Activated T-cell treated with anti-CD3 and anti-CD28 coated beads, Interleukin-2, amount 50 U/mL, for 1 hour (primary cell): ENCODE data around the gene CEACAM21.

Experiments
- DNase-seq: peaks from one replicate; pipeline ENCODE4 v3.0.0-alpha.2; 2020

The CEACAM21 gene

DNA sequence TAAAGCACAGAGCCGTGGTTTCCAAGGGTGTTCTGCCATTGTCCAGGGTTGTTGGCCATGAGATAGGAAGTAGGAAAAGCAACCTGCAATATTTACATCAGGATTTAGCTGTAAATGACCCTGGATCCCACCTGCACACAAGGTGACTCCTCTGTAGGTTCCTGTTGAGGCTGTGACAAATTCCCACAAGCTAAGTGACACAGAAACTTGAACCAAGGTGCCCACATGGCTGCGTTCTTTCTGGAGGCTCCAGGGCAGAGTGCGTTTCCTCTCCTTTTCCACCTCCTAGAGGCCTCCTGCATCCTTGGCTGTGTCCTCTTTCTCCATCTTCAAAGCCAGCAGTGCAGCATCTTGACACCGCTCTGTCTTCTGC, 11.9 kb downstream of the CEACAM21 start:
- no peak for DNase-seq

DNA sequence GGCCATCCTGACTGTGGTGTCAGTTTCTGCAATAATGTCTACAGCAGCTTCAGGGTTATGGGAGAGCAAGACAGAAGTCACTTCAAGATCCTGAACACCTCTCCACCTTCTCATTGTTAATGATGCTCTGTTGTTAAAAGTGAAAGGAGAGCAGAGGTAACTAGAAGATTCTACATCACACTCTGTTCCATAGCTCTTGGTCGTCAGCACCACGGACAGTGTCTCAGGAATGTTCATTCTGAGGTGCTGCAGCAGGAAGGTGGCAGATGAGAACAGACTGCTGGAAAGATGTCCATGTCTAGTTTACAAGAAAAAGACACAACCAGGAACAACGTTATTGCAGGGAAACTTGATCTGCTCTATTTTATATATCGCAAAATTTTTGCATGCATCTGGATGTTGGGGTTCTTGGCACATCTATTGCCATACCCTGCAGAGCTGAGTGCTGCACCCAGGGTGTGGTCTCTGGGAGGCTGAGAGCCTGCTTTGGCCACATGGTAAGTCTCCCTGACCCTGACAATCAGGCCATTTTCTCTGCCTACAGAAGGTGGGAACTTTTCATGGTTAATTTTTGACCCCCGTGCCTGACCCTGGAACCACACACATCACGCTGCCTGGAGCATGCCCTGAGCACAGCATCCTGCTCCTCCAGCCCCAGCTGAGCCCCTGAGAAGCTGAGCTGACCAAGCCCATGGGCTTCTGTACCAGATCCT, 12.7 kb downstream of the CEACAM21 start:
- DNase-seq, result no peak

DNA sequence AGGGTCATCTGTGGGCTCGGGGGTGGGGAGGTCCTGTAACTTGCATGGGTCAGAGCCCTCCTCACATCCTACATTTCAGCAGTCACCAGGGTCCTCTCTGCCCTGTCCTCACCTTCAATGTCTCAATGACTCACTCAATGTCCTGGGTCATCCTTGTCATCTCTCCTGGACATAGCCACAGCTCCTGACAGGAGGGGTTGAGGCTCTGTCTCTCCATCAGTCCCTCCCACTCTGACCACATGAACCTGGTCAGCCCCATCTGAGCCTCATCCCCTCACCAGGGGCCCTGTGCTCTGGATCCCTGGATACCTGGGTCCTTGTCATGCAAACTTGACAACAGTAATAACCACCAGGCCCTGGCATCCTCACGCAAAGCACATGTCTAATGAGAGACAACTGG, 13.4 kb downstream of the CEACAM21 start:
- DNase-seq, result no peak

DNA sequence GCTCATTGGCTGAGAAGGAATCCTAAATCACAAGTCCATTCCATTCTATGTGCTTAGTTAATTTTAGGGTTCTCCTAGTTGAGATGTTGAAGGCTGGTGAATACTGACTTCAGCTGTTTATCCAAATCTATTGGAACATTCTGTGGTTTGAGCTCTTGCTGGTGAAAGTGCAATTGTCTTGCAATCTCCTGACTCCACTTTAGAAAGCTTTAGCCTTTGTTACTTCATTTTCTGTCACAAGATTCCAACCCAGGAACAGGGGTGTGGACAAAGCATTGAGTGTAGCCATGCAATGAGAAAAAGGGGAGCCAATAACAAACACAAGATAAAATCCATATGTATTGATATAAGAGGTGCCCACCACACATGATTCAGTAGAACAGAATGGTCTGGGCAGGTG, 15.0 kb downstream of the CEACAM21 start:
- DNase-seq, result no peak

DNA sequence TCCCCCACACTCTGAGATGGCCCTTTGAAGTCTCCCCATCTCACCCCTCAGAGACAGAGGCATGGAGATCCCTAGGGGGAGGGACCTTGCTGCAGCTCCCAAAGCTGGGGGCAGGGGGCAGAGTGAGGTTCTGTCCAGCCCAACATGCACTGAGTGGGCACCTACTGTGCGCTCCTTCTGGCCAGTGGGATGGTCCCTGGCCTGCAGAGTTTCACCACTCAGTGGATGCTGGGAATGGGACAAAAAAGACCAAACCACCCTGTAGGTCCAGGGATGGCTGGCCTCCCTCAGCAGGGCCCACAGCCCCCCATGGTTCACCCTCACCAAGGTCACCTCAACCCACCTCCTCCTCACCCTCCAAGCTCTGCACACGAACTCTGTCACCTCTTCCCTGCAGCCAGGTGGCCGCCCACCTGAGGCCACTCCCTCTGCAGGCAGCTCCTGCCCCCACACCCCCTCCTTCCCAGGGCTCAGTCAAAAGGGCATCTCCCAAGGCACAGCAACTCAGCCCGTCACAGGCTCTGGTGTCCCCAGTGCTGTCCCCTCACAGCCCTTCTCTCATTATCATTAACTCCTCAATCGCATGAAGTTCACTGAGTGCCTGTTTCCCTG, 16.1 kb downstream of the CEACAM21 start:
- no peak for DNase-seq

DNA sequence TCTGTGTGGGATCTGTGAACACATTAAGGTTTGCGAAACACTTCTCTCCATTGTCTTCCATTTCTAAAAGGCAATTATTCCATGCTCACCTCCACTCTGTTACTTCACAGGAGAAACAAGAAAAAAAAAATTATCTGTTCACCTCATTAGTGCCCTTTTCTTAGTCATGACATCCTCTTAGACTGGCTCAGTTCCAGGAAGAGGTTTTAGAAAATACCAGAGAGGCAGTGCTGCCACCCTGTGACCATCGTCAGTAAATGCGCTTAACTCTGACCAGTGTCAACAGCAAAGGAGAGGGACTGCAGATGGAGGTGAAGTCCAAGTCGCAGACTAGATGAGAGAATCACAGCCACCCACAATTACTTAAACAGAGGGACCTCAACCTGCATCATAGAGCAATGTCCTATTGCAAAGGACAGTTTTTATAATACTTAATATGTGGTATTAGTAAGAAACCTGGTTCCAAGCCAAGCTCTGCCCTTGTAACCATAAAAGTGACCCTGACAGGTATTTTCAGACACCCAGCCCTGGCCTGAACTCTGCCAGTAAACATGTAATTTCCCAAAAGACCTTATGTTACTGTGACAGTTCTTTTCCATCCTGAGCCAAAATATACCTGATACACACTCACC, 19.4 kb downstream of the CEACAM21 start:
- DNase-seq, result peak; percentile 65

DNA sequence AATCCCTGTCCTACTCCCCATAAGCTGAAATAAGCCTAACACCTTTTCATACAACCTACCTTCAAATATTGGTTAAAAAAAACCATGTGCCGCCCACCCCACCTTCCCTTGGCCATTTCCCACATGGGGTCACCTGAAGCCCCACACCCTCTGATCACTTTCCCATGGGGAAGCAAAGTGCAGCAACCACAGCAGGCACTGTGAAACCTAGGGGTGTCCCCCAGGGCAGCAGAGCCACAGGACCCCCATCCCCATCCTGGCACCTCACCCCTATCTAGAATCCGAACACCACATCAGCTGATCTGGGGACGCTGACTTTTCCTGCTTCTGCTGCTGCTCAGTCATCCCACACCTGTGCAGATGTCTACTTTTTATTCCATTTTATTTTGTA, 19.9 kb downstream of the CEACAM21 start:
- DNase-seq, result no peak

DNA sequence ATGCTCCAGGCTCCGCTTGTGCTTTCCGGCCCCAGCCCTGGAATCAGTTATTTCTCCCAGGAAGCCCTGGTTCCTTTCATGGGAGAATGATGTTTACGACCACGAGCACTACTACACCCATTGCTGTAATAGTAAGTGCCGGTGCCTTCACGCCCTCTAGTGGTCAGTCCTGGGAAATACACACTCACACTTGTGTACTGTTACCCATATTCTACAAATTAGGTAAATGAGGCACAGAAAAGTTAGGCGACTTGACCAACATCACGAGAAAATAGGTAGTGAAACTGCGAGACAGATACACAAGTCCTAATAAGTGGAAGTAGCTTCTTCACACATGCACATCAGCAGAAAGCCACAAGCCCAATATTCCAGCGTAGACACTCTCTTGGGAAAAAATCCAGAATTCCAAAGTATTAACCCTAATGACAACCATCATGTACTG, 21.7 kb downstream of the CEACAM21 start:
- DNase-seq, result peak; percentile 59

DNA sequence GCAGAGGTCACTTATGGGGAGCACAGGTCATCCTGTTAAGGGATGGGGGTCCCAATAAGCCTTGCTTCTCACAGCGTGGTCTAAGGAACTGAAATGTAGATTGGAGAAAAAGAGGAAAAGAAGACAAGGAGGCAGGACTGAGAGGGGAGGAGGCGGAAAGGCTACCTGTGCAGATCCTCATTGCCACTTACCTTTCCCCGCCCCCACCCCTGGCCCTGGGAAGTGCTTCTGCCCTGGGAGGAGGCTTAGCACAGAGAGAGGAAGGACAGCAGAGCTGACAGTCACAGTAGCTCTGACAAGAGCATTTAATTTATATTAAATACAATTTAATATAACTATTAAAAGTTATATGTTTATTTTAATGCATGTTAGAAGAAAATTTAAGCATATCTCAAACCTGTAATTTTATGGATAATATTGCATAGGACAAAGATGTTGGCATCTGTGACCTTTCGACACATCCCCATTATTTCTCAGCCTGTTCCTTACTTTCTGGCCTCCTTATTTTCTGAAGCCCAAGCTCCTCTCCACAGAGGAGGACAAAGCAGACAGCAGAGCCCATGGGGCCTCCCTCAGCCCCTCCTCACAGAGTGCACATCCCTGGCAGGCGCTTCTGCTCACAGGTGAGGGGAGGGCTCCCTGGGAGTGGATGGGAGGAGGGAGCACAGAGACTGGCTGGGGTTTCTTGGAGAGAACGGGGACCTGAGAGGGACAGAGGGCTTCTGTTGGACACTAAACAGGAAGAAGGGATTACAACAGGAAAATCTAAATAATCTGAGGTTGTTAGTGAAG, 23.4 kb downstream of the CEACAM21 start:
- DNase-seq, result no peak

DNA sequence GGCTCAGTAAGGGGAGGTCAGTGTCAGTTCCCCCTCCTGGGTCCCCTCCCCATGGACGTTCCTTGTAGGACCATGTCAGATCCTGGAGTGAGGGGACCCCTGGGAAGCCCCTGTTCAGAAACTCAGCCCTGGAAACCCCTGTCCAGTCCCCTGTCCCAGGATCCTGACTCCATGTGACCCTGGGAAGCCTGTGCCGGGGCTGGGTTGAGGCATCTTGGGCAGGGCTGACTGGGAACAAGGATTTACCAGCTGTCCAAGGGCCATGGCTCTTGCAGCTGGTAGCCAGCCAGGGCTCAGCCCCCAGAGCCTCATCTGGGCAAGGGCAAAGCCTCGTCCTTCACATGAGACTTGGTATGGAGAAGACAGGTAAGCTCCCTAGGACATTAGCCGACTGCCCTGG, 25.8 kb downstream of the CEACAM21 start:
- DNase-seq, result no peak

DNA sequence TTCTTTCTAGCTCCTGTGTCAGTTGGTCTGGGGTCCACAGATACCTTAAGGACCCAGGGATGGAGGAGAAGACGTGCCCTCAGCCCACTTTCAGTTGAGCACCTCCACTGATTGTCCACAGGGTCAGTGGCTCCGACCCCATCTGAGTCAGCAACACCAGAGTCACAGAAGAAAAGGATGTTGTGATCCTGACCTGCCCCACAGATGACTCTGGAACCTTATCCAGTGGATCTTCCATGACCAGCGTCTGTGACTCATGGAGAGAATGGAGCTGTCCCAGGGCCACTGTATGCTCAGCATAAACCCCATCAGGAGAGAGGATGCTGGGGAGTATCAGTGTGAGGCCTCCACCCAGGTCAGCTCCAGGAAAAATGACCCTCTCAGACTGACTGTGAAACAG, 28.9 kb downstream of the CEACAM21 start:
- no peak for DNase-seq

DNA sequence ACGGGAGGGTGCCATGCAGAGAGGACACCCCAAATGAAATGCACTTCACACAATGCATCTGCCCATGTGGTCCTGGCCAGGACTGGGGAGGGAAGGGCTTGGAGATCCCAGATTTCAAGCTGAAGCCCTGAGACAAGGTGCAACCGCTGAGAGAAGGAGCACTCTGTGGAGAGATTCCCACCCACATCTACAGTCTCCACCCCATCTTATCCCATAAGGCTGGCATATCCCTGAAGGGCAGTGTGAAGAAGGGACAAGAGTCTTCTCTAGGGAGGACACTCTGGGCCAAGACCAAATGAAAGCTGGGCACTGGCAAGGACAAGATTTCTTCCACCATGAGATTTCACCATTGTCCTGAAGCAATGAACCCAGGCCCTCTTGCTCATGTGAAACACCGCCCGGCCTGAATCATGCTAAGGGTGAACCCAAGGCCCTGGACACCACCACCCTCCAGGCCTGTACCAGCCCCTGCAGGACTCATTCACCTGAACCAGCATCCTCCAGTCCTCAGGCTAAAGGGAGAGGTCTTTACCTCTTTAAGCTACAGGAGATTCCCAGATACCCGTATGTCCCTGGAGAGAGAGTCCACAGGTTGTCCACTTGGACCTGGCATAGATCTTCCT, 30.4 kb downstream of the CEACAM21 start:
- no peak for DNase-seq

DNA sequence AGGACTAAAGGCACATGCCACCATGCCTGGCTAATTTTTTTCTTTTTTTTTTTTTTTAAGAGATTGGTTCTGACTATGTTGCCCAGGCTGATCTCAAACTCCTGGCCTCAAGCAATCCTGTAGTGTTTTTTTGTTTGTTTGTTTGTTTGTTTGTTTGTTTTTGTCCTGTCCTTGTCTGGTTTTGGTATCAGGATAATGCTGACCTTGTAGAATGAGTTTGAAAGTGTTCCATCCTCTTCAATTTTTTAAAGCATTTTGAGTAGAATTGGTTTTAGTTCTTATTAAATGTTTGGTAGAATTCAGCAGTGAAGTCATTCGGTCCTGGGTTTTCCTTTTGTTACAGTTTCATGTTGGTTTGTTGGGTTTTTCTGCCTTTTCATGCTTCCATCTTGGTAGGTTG, 31.7 kb downstream of the CEACAM21 start:
- DNase-seq, result no peak

DNA sequence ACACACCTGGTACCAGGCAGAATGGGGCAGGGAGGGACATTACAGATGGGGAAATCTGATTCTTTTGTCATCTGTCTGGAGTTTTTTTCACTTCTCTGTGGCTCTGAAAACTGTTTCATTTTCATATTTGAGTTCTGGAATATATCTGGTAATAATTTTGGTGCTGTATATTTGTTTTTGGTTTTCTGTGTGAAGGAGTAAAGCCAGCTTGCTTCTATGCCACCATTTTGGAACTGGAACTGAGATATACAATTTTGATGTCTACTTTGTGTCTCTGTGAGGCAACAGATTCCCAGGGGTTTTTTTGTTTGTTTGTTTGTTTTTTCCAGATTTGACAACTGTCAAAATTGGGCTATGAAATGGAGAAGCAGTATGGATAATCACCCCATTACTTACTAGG, 34.8 kb downstream of the CEACAM21 start:
- no peak for DNase-seq

DNA sequence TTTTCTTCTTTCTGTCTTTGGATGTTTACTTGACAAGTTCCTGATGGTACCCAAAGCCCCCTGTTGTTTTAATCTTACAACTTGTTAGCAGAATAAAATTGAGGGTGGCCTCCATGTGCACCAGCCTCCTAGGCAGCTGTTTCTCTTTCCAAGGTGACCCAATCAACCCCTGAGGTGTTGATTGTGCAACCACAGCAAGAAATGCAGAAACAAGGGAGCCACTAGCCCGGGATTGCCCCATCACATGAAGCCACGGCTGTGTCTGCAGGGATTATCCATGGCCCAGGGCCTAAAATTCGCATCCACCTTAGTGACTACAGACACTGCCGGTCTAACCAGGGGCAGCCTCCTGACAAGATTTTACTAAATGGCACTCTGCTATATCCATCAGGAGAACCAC, 36.5 kb downstream of the CEACAM21 start:
- no peak for DNase-seq

DNA sequence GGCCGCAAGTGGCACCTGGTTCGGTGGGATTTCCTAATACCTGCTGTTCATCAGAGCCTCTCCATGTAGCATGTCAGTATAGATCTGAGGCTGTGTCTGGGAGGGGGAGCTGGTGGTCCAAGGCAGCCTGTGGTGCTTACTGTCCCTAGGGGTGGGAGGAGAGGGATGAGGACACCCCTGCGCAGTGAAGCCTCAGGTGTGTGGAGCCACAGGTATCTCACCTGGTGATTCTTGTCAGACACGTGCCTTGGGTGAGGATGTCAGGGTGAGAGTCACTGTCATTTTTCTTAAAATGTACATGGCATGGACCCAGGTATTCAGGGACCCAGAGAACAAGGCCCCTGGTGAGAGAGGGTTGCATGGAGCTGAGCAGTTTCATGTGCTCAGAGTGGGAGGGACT, 39.2 kb downstream of the CEACAM21 start:
- DNase-seq, result no peak

DNA sequence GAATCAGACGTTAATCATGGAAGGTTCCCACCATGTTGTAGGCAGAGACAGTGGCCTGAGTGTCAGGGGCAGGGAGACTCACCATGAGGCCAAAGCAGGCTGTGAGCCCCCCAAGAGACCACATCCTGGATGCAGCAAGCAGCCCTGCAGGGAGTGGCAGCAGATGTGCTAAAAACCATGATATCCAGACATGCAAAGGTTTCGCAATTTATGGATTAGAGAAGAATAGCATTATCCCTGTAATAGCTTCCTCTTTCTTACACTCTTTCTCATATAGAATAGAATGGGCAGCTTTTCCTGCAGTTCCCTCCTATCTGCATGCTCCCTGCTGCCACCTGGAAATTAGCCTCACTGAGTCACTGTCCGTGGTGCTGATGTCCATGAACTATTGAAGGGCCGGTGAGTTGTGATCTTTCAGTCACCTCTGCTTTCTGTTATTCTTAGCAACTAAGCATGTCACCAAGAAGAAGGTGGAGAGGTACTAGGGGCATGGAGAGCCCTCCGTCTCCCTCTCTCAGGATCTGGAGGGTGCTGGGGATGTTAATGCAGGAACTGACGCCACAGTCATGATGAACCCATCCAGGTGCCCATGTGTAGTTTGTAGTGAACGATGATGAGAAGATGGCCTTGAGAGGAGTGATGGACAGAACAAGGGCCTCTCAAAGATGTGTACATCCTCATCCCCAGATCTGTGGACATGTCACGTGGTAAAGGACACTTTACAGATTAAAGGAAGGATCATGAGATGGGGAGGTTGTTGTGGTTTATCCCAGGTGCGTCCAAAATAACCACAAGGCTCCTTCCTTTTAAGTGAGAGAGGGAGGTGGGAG, 41.0 kb downstream of the CEACAM21 start:
- DNase-seq, result no peak

DNA sequence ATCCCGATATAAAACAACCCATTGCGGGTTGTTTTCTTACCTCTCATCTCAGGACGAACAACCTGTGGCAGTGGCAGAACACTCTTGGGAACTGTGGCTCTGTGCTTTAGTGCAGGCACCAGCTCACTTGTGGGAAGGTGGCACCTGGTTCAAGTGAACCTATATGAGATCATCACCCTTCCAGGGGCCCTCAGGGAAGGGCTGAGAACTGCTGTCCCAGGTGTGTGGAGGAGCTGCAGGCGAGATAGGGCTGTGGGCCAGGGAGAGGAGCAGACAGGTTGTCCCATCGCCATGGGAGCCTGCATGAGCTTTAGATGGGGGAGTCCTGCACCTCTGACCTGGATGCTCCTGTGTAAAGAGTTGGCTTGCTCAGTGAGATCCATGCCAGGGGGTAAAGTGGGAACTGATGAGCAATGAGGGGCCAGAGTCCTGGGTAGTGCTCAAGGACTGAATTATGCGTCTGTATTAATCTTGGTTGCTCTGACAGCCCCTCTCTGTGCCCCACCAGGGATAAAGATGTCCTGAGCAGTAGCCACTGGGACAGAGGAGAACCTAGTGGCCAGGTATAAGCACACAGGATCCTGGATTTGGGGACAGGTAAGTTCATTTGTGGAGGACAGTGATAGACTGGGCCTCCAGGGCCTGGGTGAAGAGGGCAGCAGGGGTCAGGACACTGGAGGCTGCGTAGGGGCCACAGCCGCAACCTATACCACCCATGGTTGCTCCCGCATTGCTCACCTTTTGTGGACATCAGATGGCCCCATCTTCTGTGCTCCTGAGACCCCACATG, 42.2 kb downstream of the CEACAM21 start:
- DNase-seq, result no peak

DNA sequence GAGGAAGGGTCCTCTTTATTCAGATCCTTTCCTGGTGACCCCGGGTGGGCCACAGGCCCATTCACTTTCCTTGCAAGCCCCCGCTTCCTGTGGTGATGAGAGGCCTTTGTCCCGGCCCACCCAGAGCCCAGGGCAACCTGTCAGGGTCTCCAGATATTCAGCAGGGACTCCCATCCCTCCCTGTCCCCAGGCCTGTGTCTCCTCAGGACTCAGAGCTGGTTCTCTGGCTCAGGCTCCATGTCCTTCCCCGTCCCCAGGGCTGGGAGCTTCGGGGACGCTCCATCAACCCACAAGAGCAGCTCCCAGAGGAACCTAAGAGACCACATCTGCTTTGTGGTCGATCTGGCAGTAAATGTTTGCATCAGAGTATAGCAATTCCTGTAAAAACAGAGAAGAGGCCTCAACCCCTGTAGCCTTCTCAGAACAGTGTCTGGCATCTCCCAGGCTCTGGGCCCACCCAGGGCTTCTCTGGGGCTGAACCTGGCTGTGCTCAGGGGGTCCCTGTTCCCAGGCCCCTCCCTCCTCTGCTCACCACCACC, 43.1 kb downstream of the CEACAM21 start:
- DNase-seq, result no peak

DNA sequence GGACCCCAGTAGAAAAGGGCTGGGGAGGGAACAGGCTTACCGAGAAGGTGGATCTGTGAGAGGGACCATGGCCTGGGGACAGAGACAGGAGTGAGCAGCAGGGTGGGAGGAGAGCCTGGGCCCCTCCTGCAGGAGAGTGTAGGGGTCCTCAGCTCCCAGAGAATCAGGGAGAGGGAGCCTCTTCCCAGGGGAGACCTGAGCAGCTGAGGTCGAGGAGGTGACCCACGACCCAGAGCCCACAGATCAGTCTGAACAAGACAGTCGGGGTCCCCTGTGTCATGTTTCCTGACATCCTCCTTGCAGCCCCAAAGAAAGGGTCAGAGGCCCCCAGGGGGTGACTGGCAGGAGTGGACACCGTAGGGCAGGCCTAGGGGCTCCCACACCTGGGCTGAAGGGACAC, 44.2 kb downstream of the CEACAM21 start:
- DNase-seq, result no peak

DNA sequence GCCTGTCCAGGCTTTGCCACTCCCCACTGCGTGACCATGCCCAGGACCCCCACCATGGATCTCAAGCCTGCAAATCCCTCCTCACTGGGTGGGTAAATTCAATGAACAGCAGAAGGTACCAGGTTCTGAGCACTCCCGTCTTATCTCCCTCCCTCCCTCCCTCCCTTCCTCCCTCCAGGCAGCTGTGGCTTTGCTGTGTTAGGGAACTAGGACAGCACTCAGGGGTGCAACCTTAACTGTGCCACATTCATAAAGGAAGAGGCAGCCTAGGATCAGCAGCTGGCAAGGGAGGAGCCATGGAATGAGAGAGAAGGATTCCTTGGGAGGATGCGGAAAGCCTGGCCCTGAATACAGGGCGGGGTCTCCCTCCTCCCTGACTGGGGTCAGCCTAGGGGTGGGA, 45.3 kb downstream of the CEACAM21 start:
- DNase-seq, result no peak
